PC-9 (cell line): ENCODE results near the gene SMAD5. TPM values are rescaled to one million over a fixed set of nuclear protein-coding genes. Genes with fewer than 3 reads are reported as not detected.

Source experiments
- BruUV-seq: library from RNA; stranded (reverse); fragments of 400-500 nt; replicated peaks from 2 replicates; lab custom pipeline; 2021; lab: Mats Ljungman, UMichigan
- CTCF ChIA-PET: fragments of 300-600 bp; sonication (Branson Sonifier 250); formaldehyde crosslinking; loops from one replicate; lab custom pipeline; 2022; ENCODE audit warnings: antibody characterized with exemption; lab: Charles Lee
- POLR2A ChIA-PET: fragments of 300-600 bp; sonication (Branson Sonifier 250); formaldehyde crosslinking; loops from one replicate; lab custom pipeline; 2022; ENCODE audit warnings: antibody characterized with exemption; ENCODE audit not compliant: unreplicated experiment; lab: Charles Lee
- DNase-seq, 2 experiments: peaks; one replicate each; pipeline versions ENCODE4 v3.0.0 to v3.0.0-alpha.2; 2015 to 2022; ENCODE audit warnings: mixed read lengths in 1 of 2
- H2AFZ ChIP-seq: fragments of 200-600 bp; sonication (generic); 2 replicates; pipeline ENCODE4 v1.8.1; 2017; ENCODE audit warnings: antibody characterized with exemption
- H3F3A ChIP-seq: fragments of 200-600 bp; sonication (generic); 2 replicates; pipeline ENCODE4 v1.8.1; 2017; ENCODE audit warnings: antibody characterized with exemption, mild to moderate bottlenecking, low read depth; ENCODE audit not compliant: insufficient read depth
- H3K27ac ChIP-seq: fragments of 200-600 bp; sonication (generic); 2 replicates; pipeline ENCODE4 v1.6.1; 2016; ENCODE audit warnings: mixed run types
- H3K27me3 ChIP-seq: fragments of 200-600 bp; sonication (generic); 2 replicates; pipeline ENCODE4 v1.6.1; 2016; ENCODE audit warnings: low read depth, mixed run types; ENCODE audit not compliant: insufficient read depth
- H3K36me3 ChIP-seq: fragments of 200-600 bp; sonication (generic); 2 replicates; pipeline ENCODE4 v1.6.1; 2016; ENCODE audit warnings: low read depth, mixed run types
- H3K4me1 ChIP-seq: fragments of 200-600 bp; sonication (generic); replicated peaks from 2 replicates; pipeline ENCODE4 v1.6.1; 2016; ENCODE audit warnings: mixed run types; ENCODE audit not compliant: insufficient read depth
- H3K4me2 ChIP-seq: fragments of 200-600 bp; sonication (generic); 2 replicates; pipeline ENCODE4 v1.6.1; 2017; ENCODE audit warnings: mixed run types
- H3K4me3 ChIP-seq: fragments of 200-600 bp; sonication (generic); 2 replicates; pipeline ENCODE4 v1.6.1; 2016; ENCODE audit warnings: mixed run types
- H3K79me2 ChIP-seq: fragments of 200-600 bp; sonication (generic); 2 replicates; pipeline ENCODE4 v1.6.1; 2017; ENCODE audit warnings: low read depth, mixed run types
- H3K9me2 ChIP-seq: fragments of 200-600 bp; sonication (generic); 2 replicates; pipeline ENCODE4 v1.8.1; 2017; ENCODE audit warnings: mild to moderate bottlenecking; ENCODE audit not compliant: insufficient read depth
- H3K9me3 ChIP-seq: fragments of 200-600 bp; sonication (generic); 2 replicates; pipeline ENCODE4 v1.8.1; 2016; ENCODE audit warnings: low read depth; ENCODE audit not compliant: insufficient read depth
- H4K20me1 ChIP-seq: fragments of 200-600 bp; sonication (generic); 2 replicates; pipeline ENCODE4 v1.8.1; 2017; ENCODE audit not compliant: insufficient read depth
- CTCF ChIP-seq: fragments of 200-600 bp; sonication (generic); conservative IDR thresholded peaks from 2 replicates; pipeline ENCODE4 v1.6.1; 2017; ENCODE audit warnings: mixed run types, antibody characterized with exemption, mild to moderate bottlenecking, moderate library complexity
- EZH2 ChIP-seq: fragments of 200-600 bp; sonication (generic); IDR thresholded peaks from 2 replicates; pipeline ENCODE4 v1.8.0; 2017; ENCODE audit warnings: antibody characterized with exemption, low read depth
- intact Hi-C: fragments of 100-400 bp; cut with micrococcal nuclease; formaldehyde crosslinking; loops from one replicate; pipeline ENCODE4 v1.10.0; 2022; ENCODE audit not compliant: unreplicated experiment
- total RNA-seq: library from RNA; stranded (reverse); gene quantifications from 2 replicates; pipeline ENCODE4 v1.2.3, GENCODE V29; 2021

Gene SMAD5
- total RNA-seq, 1 experiment from 2014 or later, result 50.6 TPM

GRCh38 chr5:136108766-136109165 is 23.9 kb upstream of the SMAD5 start:
- ChIA-PET CTCF (no interaction called here), POLR2A (no interaction called here)
- H4K20me1 ChIP-seq, result no peaks in the 10 kb centered on the region
- TF ChIP-seq CTCF, result no peak
- TF ChIP-seq EZH2, result no peak
- intact Hi-C loops, result no loop called here
- 0 out of 2 replicates have a peak, but pooled peaks cover 4% of the 10 kb centered on the region for H3K27me3 ChIP-seq
- H3K9me3 ChIP-seq, result no peaks in the 10 kb centered on the region
- no peak overlapping the region for H3K27ac ChIP-seq
- no peak overlapping the region for H2AFZ ChIP-seq
- no peak for DNase-seq
- H3F3A ChIP-seq, result no peaks in the 10 kb centered on the region
- no peak overlapping the region for H3K4me3 ChIP-seq
- BruUV-seq, result no TSS peak
- no peaks in the 10 kb centered on the region for H3K36me3 ChIP-seq
- H3K4me1 ChIP-seq, result no peaks in the 10 kb centered on the region
- H3K9me2 ChIP-seq, result no peaks in the 10 kb centered on the region
- H3K79me2 ChIP-seq, result no peaks in the 10 kb centered on the region
- H3K4me2 ChIP-seq, result no peak overlapping the region

DNA sequence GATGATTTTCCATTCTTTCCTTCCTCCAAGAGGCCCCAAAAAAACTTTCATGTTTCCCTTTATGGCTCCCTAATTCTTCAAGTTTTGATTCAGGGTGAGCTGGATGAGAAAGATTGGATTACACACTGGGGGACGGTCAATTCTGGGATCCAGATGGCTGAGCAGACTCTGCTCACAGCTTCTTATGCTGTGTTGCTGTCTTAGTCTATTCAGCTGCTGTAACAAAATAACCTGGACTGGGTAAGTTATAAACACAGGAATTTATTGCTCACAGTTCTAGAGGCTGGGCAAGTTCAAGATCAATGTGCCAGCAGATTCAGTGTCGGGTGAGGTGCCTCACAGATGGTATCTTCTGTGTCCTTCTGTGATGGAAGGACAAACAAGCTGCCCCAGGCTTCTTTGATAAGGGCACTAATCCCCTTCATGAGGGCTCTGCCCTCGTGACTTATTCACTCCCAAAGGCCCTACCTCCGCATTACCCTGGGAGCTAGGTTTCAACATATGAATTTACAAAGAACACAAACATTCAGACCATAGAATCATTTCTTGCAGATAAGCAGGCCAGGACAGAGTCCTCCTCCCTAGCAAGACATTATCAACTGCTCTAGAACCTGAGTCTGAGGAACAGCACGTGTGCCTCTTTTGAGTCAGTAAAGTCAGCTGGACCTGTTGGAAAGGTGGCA is 23.1 kb upstream of the SMAD5 start:
- Histone ChIP-seq H3K4me2 (no peak overlapping the region), H3K4me3 (no peak overlapping the region), H3F3A (no peaks in the 10 kb centered on the region), H2AFZ (no peak overlapping the region), H3K4me1 (no peaks in the 10 kb centered on the region), H3K27me3 (peaks cover 7% of the 10 kb centered on the region; the same call in 1 of the 2 replicates), H3K36me3 (no peaks in the 10 kb centered on the region), H3K9me2 (no peaks in the 10 kb centered on the region), H4K20me1 (no peaks in the 10 kb centered on the region), H3K79me2 (no peaks in the 10 kb centered on the region), H3K27ac (no peak overlapping the region), H3K9me3 (no peaks in the 10 kb centered on the region)
- intact Hi-C loops, result no loop called here
- ChIA-PET CTCF (no interaction called here), POLR2A (no interaction called here)
- no peak for DNase-seq
- BruUV-seq, result no TSS peak
- TF ChIP-seq CTCF (no peak), EZH2 (no peak)

DNA sequence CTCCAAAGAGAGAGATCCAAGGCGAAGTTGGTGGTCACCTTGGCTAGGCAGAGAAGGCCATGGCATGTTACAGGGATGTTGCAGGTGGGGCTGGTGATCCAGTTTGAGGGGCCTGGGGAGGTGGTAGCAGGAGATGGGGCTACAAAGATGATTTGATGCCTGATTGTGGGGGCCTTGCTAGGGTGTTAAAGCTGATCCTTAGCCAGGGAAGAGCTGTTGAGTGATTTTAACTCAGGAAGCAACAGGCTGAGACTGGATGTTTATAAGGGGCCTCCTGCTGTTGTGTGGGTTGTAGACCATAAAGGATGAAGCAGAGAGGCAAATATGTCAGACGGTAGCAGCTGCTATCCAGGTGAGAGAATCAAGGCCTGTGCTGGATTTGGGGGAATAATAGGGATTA is 19.0 kb upstream of the SMAD5 start:
- Histone ChIP-seq H4K20me1 (no peaks in the 10 kb centered on the region), H3K4me3 (no peak overlapping the region), H3K79me2 (no peaks in the 10 kb centered on the region), H3K4me1 (no peaks in the 10 kb centered on the region), H3K36me3 (no peaks in the 10 kb centered on the region), H3F3A (no peaks in the 10 kb centered on the region), H3K9me2 (no peaks in the 10 kb centered on the region), H3K9me3 (no peaks in the 10 kb centered on the region), H2AFZ (no peak overlapping the region), H3K27me3 (peaks cover 28% of the 10 kb centered on the region; the same call in 1 of the 2 replicates), H3K4me2 (no peak overlapping the region), H3K27ac (no peak overlapping the region)
- intact Hi-C loops, result no loop called here
- no peak for TF ChIP-seq EZH2
- TF ChIP-seq CTCF, result no peak
- CTCF ChIA-PET, result no interaction called here
- POLR2A ChIA-PET, result no interaction called here
- DNase-seq, result no peak
- BruUV-seq, result no TSS peak
